Cardiac septum (tissue), 1 donor: ENCODE results near the gene POLR2J2. TPM values are rescaled to one million over a fixed set of nuclear protein-coding genes. Genes with fewer than 3 reads are reported as not detected.
A peak's percentile ranks its signal among the peaks of the same experiment; 100 is the strongest.
"Not testable (repeated sequence)": the region's sequence is repeated elsewhere in the genome, so short reads cannot be mapped to it uniquely, and the experiment has no call there.

Experiments
- DNase-seq: peaks from one replicate; pipeline ENCODE4 v3.0.0-alpha.2; 2020; ENCODE audit warnings: low spot score
- intact Hi-C: fragments of 100-400 bp; cut with DNase I; formaldehyde crosslinking; loops from one replicate; pipeline ENCODE4 v1.14.0; 2022
- total RNA-seq: library from RNA; stranded (reverse); fragmentation: NEBNext Ultra II Directional; extraction: Animal tissue kit (Norgen Biotek cat#: 25700); gene quantifications from one replicate; pipeline ENCODE4 v1.2.1, GENCODE V29; 2021
- donor health status: DM: no; HTN: no; CAD: no.

Gene POLR2J2
- total RNA-seq, 1 donor from 2014 or later, result 6.5 TPM

DNA sequence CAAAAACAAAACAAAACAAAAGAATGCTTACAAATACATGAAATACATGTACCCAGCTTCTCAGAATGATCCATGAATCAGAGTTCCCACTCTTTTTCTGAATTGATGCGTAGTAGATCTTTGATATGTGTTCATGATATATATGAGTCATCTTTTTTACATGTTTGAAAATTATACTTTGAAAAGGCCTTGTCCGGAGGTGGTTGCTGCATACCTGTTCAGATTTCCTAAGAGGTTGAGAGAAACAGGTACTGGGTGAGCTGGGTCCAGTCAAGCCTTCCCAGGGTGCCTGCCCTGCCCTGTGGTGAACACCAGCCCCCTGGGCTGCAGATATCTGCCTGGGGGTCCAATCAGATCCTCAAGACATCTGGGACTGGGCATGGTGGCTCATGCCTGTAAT, 4.1 kb upstream of the POLR2J2 start:
- DNase-seq, intact Hi-C loops: not testable (repeated sequence)

GRCh38 chr7:102673447-102674067, 2.1 kb upstream of the POLR2J2 start:
- intact Hi-C loops, result not testable (repeated sequence)

DNA sequence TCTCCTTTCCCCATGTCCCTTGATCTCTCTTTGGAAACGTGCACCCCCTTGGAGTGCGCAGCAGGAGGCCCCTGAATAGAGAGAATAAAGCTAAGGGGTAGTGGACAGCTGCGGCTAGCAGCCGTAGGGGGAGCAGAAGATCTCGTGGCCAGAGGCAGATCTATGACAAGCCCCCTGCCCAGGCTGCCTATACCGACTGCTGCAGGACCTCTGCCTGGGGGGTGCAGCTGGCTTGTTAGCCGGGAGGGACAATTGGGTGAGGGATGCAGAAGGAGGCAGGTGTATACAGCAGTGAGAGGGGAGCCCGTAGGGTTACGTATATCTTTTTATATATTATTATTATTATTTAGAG, 469 bp upstream of the POLR2J2 start:
- DNase-seq, intact Hi-C loops: not testable (repeated sequence)

More at GRCh38 chr7:102673447-102674067, 2.1 kb upstream of the POLR2J2 start:
- not testable (repeated sequence) for DNase-seq

GRCh38 chr7:102667523-102667922, 3.9 kb downstream of the POLR2J2 start:
- DNase-seq, result not testable (repeated sequence)

GRCh38 chr7:102666850-102667249, 4.6 kb downstream of the POLR2J2 start:
- DNase-seq, intact Hi-C loops: not testable (repeated sequence)

More at GRCh38 chr7:102667523-102667922, 3.9 kb downstream of the POLR2J2 start:
- intact Hi-C loops, result not testable (repeated sequence)

DNA sequence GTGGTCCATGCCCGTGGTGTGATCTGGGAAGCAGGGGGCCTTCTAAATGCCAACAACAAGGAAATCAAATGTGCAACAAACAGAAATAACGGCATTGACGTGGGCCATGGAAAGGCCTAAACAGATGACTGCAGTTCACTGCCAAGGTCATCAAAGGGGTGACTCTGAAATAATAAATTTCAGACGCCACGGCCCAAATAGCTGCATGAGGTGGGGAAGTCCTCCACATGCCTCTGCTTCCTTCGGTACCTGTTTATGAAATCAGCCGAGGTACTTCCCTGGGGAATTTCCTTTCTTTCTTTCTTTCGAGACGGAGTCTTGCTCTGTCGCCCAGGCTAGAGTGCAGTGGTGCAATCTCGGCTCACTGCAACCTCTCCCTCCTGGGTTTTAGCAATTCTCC, 6.7 kb downstream of the POLR2J2 start:
- intact Hi-C loops, result not testable (repeated sequence)
- peak; percentile 38 for DNase-seq

- intact Hi-C loops, DNase-seq: not testable (repeated sequence)
Observed at GRCh38 chr7:102649924-102650323, 21.5 kb downstream of the POLR2J2 start, which contains the start of gene SPDYE2B. TSS of gene SPDYE2B (plus strand) at chr7:102650319. CDS start at chr7:102652349, 2,030 bp downstream.

DNA sequence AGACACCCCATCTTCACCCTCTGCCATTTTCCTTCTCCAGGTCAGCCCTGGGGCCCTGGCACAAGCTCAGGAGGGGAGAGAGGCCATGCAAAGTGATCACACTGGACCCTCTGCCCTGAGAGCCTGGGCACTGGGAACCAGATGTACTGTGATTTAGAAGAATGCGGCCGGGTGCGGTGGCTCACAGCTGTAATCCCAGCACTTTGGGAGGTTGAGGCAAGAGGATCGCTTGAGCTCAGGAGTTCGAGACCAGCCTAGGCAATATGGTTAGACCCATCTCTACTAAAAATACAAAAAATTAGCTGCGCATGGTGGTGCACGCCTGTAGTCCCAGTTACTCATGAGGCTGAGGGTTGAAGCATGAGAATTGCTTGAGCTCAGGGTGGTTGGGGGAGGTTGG, 23.6 kb downstream of the POLR2J2 start:
- intact Hi-C loops, result not testable (repeated sequence)
- peak; percentile 75 for DNase-seq

GRCh38 chr7:102643404-102643803, 28.1 kb downstream of the POLR2J2 start:
- intact Hi-C loops, DNase-seq: not testable (repeated sequence)

DNA sequence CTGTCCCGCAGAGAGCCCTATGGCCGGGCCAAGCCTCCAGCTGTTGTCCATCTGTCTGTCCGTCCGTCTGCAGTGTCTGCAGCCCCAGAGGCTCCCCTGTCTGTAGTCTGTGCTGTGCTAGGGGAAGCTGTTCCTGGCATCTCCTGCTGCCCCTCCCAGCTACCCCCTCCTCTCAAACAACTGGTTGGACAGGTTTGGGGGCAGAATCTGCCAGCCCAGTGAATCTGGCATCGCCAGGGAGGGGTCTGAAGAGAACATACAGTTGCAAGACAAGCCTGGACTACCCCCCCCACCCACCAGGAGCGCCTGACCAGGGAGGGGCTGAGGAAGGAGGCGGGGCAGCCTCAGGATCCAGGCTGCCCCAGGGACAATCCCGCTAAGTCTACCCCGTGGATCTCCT, 28.8 kb downstream of the POLR2J2 start, which contains the start of gene UPK3BL1:
Gene UPK3BL1, minus strand, starts transcription at position 101 of the 400 bp plus-strand sequence. Its CDS starts 50 bp downstream, at position 51.
- intact Hi-C loops, DNase-seq: not testable (repeated sequence)

DNA sequence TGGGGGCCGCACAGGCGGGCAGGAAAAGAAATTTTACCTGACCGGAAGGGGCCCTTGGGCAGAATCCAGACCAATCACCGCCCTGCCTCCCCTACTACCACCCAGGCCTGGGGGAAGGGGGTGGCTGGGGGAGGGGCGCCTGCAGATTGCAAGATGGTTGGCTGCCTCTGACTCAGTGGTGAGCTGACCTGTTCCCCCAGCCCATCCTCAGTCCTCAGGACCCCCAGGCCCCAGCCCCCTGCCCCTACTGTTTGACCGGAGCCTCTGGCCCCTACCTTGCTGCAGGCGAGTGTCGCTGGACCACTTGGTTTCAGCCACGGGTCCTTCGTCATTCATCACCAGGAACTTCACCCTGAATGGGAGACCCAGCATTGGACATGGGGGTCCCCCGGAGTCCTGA, 32.6 kb downstream of the POLR2J2 start:
- intact Hi-C loops, result not testable (repeated sequence)
- peak; percentile 58 for DNase-seq

- intact Hi-C loops, DNase-seq: not testable (repeated sequence)
Observed at GRCh38 chr7:102636956-102637355, 34.5 kb downstream of the POLR2J2 start.

DNA sequence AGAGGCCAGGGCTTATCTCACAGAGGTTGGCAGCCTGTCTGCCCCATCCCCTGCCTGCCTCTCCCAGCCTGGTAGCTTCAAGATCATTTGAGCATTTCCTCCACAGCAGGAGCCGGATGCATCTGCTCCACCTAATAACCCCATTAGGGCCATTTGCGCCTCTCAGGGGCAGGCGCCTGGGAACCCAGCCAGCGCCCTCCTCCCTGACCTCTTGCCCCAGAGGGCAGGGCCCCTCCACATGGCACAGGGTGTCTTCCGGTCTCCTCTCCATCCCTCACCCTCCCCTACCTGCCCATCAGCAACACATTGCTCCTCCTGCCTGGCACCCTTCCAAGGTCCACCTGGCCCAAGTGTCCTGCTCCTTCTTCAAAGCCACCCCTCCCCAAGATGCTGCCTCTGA, 36.1 kb downstream of the POLR2J2 start:
- intact Hi-C loops, DNase-seq: not testable (repeated sequence)

DNA sequence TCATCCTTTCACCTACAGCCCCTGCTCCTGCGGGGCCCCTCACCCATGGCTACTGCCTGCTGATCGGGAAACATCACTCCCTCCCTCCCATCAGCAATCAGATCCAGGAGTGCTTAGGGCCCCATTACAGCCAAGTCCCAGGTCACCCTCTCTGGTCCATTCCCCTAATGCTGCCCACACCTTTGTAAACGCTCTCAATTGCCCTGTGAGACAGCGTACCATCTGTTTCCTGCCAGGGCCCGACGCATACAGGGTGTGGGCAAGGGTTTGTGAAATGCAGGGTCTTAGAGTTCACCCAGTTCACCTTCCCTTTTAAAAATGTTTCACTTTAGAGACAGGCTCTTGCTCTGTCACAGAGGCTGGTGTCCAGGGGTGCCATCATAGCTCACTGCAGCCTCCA, 37.2 kb downstream of the POLR2J2 start:
- DNase-seq, intact Hi-C loops: not testable (repeated sequence)

- intact Hi-C loops, result not testable (repeated sequence)
- DNase-seq, result peak; percentile 56
Observed at GRCh38 chr7:102630622-102631021, 40.8 kb downstream of the POLR2J2 start.

DNA sequence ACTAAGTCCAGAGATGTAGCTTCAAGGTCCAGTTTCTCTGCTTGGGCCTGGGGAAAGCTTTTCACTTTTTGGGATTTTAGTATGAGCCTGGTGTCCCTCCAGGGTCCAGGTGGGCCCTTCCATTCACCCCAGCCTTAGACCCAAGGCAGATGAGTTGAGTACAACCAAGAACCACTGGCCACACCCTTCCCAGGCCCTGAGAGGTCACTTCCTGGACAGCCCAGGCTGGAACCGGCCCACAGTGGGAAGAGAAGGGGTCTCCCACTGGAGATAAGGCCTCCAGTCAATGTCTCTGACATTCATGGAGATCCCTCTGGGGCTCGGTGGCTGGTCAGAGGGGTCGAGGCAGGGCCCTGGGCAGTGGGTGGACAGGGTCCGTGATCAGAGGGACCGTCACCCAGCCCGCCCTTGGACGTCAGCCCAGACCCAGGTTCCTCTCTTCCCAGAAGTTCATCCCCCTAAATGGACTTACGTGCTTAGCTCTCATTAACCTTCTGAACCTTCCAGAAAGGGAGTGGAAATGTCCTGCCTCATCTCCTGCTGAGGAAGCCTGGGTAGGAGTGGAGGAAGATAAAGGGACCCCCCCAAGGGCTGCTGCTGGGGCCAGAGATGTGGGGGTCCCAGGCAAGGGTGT, 44.1 kb downstream of the POLR2J2 start:
- intact Hi-C loops, DNase-seq: not testable (repeated sequence)

- DNase-seq, result peak; percentile 33
- intact Hi-C loops, result not testable (repeated sequence)
Observed at GRCh38 chr7:102618122-102618521, 53.3 kb downstream of the POLR2J2 start.

GRCh38 chr7:102616507-102617125, 54.8 kb downstream of the POLR2J2 start, which contains the start of gene RASA4:
TSS of gene RASA4 (minus strand) at chr7:102616756. CDS start at chr7:102616689, 67 bp downstream.
- peak; percentile 77 for DNase-seq
- intact Hi-C loops, result not testable (repeated sequence)
